HG03565 (cell line): ENCODE measurements around the gene PCDHB13.

ENCODE experiments used
- ATAC-seq: cut with Tn5 transposase; IDR thresholded peaks from one replicate; pipeline ENCODE4 v1.9.1; 2021; ENCODE audit warnings: mild to moderate bottlenecking, moderate library complexity; ENCODE audit not compliant: unreplicated experiment

PCDHB13 gene

DNA sequence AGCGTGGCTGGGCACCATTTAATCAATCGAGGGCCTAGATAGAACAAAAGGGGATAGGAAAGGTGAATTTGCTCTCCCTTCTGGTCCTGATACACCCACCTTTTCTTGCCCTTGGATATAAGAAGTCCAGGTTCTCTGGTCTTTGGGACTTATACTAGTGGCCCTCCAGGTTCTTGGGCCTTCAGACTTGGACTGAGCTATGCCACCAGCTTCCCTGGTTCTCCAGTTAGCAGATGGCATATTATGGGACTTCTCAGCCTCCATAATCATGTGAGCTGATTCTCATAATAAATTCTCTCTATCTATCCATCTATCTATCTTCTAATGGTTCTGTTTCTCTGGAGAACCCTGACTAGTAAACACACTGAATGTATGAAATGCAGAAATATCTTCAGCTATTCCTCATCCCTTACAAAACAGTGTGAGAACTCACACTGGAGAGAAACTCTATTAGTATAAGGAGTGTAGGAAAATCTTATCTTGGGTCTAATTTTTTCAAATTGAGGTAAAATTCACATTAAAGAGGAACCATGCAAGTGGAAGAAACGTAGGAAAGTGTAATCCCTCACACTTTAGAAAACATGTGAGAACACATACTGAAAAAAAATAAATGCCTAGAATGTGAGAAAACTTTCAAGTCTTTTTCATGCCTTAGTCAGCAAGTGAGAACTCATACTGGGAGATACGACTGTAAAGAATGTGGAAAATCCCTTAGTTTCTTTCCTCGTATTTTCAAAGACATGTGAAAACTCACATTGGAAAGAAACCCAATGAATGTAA lies 46.9 kb downstream of the PCDHB13 start:
- ATAC-seq, result no peak

DNA sequence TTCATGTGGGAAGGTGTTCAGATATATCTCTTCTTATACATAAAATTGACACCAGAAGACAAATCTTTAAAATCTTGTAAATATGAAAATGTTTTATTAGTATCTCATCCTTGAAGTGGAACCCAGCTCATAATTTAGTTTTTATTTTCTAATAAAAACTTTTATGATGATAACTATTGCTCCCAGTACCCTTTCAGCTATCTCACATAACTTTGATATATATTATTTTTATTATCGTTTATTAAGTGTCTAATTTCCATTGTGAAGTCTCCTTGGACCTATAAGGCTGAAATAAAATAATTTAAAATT lies 47.5 kb downstream of the PCDHB13 start:
- ATAC-seq, result no peak
